Muscle of leg (tissue), 11 donors: ENCODE measurements around the gene FBN1. TPM values are rescaled to one million over a fixed set of nuclear protein-coding genes. Genes with fewer than 3 reads are reported as not detected.

Experiments
- DNase-seq: peaks from one replicate; pipeline ENCODE4 v3.0.0; 2013
- H3K27ac ChIP-seq: one replicate; pipeline ENCODE4 v1.5.1; 2013; ENCODE audit warnings: mild to moderate bottlenecking, low read length, control low read depth
- H3K27me3 ChIP-seq: one replicate; pipeline ENCODE4 v1.6.1; 2013; ENCODE audit warnings: low read length; ENCODE audit not compliant: control insufficient read depth, insufficient read depth
- H3K36me3 ChIP-seq: one replicate; pipeline ENCODE4 v1.6.1; 2013; ENCODE audit warnings: low read length; ENCODE audit not compliant: control insufficient read depth, insufficient read depth
- H3K4me1 ChIP-seq: one replicate; pipeline ENCODE4 v1.6.1; 2013; ENCODE audit warnings: low read length; ENCODE audit not compliant: control insufficient read depth, insufficient read depth
- H3K4me3 ChIP-seq: one replicate; pipeline ENCODE4 v1.5.1; 2013; ENCODE audit warnings: low read length, control low read depth
- H3K9me3 ChIP-seq: replicated peaks from 2 replicates; pipeline ENCODE4 v1.6.1; 2013; ENCODE audit warnings: low read depth, low read length; ENCODE audit not compliant: control insufficient read depth
- WGBS: methylation state at CpG from one replicate; pipeline ENCODE4 v1.1.5; 2013; ENCODE audit warnings: missing lambda C conversion rate; ENCODE audit not compliant: insufficient coverage; 5-methylcytosine and 5-hydroxymethylcytosine counted together
- polyA plus RNA-seq, 8 donors: library from polyadenylated mRNA; unstranded; fragments of 120-200 nt; gene quantifications; one replicate each; pipeline versions ENCODE4 v1.2.1 to v1.2.3, GENCODE V29; 2013; ENCODE audit warnings: inconsistent platforms in 1 of 8, low replicate concordance in 1 of 8; ENCODE audit not compliant: insufficient read length in 8 of 8, insufficient read depth in 1 of 8
- total RNA-seq: library from RNA; stranded (reverse); fragments of 120-200 nt; gene quantifications from one replicate; pipeline ENCODE4 v1.2.4, GENCODE V29; 2013

Gene FBN1
- total and polyA plus RNA-seq, 9 donors: 137 to 392 (median 243) TPM

- Histone ChIP-seq H3K27ac (no peak overlapping the region), H3K4me1 (peaks cover 18% of the 10 kb centered on the region), H3K4me3 (no peak overlapping the region), H3K36me3 (peaks cover 48% of the 10 kb centered on the region), H3K27me3 (no peaks in the 10 kb centered on the region), H3K9me3 (no peaks in the 10 kb centered on the region)
- no peak for DNase-seq
- WGBS: 91% methylated on average over 8 of the region's 15 CpGs
Measured at GRCh38 chr15:48415036-48415886, 230.2 kb downstream of the FBN1 start.

GRCh38 chr15:48414015-48414414, 231.5 kb downstream of the FBN1 start:
- Histone ChIP-seq H3K9me3 (no peaks in the 10 kb centered on the region), H3K4me3 (no peak overlapping the region), H3K27ac (peak overlapping the region; percentile 2), H3K27me3 (no peaks in the 10 kb centered on the region), H3K4me1 (peaks cover 20% of the 10 kb centered on the region), H3K36me3 (peaks cover 42% of the 10 kb centered on the region)
- no CpG with 5 or more reads among the region's 3 CpGs for WGBS
- peak; percentile 67 for DNase-seq

DNA sequence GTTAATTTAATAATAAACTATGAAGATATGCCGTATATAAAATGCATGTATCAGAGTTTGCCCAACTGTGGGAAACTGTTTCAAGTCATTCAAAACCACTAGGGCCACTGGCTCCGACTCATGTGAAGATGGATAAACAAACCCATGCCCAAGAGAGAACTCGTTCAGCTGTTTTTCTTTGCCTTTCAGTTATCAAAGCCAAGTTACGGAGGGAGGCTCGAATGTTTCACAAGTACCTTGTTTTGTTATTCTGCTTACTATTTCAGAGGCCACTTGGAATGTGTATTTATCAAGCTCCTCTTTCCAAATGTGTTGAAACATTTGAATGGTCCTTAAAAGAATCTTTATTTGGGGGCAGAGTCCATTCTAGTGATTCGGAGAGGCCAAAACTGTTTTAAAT, 232.2 kb downstream of the FBN1 start:
- Histone ChIP-seq H3K36me3 (peaks cover 38% of the 10 kb centered on the region), H3K27me3 (no peaks in the 10 kb centered on the region), H3K27ac (peak overlapping the region; percentile 2), H3K9me3 (no peaks in the 10 kb centered on the region), H3K4me1 (peaks cover 20% of the 10 kb centered on the region), H3K4me3 (no peak overlapping the region)
- 67% methylated on average over 1 of the region's 6 CpGs for WGBS
- DNase-seq: no peak

DNA sequence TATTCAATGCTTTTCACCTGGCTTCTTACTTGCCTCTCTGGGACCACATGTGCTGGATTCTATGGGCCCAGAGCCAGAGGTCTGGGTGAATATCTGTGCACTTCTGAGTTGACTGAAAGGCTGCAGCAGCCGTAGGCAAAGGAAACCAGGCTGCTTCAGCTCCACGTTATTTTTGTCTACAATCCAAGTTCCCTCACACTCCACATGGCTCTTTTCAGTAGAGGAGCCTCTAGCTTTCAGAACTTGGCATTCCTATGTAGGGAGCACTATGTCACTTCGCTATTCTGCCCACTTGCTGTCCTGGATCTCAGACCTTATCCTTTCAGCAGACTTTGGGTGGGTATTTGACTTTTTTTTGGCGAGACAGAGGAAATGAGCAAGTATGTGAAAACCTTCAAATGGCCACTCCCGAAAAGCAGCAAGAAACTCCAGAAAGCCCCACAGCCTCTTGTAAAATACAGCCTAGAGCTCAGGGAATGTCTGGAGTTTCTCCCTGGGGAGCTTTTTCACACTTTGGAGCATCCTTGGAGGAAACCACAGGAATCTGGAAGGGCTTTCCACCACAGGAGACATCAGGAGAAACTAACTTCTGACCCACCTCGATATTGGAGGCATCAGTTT, 233.4 kb downstream of the FBN1 start:
- Histone ChIP-seq H3K36me3 (peaks cover 38% of the 10 kb centered on the region), H3K4me1 (peaks cover 20% of the 10 kb centered on the region), H3K27me3 (no peaks in the 10 kb centered on the region), H3K4me3 (no peak overlapping the region), H3K9me3 (no peaks in the 10 kb centered on the region), H3K27ac (peak overlapping the region; percentile 30)
- no peak for DNase-seq
- WGBS: 37% methylated on average over 2 of the region's 6 CpGs

GRCh38 chr15:48409623-48410022, 235.9 kb downstream of the FBN1 start:
- DNase-seq: no peak
- H3K4me1 ChIP-seq: peaks cover 25% of the 10 kb centered on the region
- no peaks in the 10 kb centered on the region for H3K27me3 ChIP-seq
- WGBS: 100% methylated on average over 1 of the region's 2 CpGs
- peaks cover 28% of the 10 kb centered on the region for H3K36me3 ChIP-seq
- no peak overlapping the region for H3K27ac ChIP-seq
- no peak overlapping the region for H3K4me3 ChIP-seq
- no peaks in the 10 kb centered on the region for H3K9me3 ChIP-seq

- Histone ChIP-seq H3K9me3 (no peaks in the 10 kb centered on the region), H3K4me3 (no peak overlapping the region), H3K4me1 (peaks cover 24% of the 10 kb centered on the region), H3K27me3 (no peaks in the 10 kb centered on the region), H3K27ac (peak overlapping the region; percentile 32), H3K36me3 (peaks cover 28% of the 10 kb centered on the region)
- peak; percentile 73 for DNase-seq
Measured at GRCh38 chr15:48408327-48408726, 237.2 kb downstream of the FBN1 start.

GRCh38 chr15:48407646-48408045, 237.9 kb downstream of the FBN1 start:
- H3K4me3 ChIP-seq: no peak overlapping the region
- H3K9me3 ChIP-seq: no peaks in the 10 kb centered on the region
- no CpG with 5 or more reads among the region's 1 CpG for WGBS
- H3K27me3 ChIP-seq: no peaks in the 10 kb centered on the region
- peaks cover 20% of the 10 kb centered on the region for H3K4me1 ChIP-seq
- DNase-seq: no peak
- no peak overlapping the region for H3K27ac ChIP-seq
- H3K36me3 ChIP-seq: peaks cover 21% of the 10 kb centered on the region

DNA sequence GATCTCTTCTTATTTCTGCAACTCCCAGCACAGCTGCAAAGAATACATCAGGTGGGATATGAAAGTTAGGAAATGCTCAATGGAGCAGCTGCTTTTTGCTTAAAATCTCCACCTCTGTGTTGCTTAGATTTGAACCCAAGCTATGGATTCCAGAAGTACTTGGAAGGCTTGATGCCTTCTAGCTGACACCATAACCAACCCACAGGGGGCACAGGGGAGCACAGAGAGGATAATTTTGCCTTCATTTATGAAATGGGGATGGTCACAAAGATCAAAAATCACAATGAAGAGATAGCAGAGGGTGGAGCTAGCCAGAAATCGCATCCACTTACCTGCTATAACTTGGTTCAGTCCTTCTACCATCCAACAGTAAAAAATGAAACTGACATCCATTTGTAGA, 238.6 kb downstream of the FBN1 start:
- Histone ChIP-seq H3K27me3 (no peaks in the 10 kb centered on the region), H3K4me1 (peaks cover 14% of the 10 kb centered on the region), H3K36me3 (peaks cover 14% of the 10 kb centered on the region), H3K27ac (no peak overlapping the region), H3K4me3 (no peak overlapping the region), H3K9me3 (no peaks in the 10 kb centered on the region)
- no CpG with 5 or more reads among the region's 1 CpG for WGBS
- DNase-seq: no peak

GRCh38 chr15:48406266-48406891, 239.1 kb downstream of the FBN1 start:
- no peak for DNase-seq
- H3K4me1 ChIP-seq: peaks cover 12% of the 10 kb centered on the region
- H3K9me3 ChIP-seq: no peaks in the 10 kb centered on the region
- H3K4me3 ChIP-seq: no peak overlapping the region
- no peaks in the 10 kb centered on the region for H3K27me3 ChIP-seq
- H3K27ac ChIP-seq: peak overlapping the region; percentile 43
- WGBS: 53% methylated on average over 5 of the region's 8 CpGs
- H3K36me3 ChIP-seq: peaks cover 13% of the 10 kb centered on the region

GRCh38 chr15:48402427-48403177, 242.9 kb downstream of the FBN1 start:
- no peak overlapping the region for H3K4me3 ChIP-seq
- peaks cover 21% of the 10 kb centered on the region for H3K4me1 ChIP-seq
- H3K9me3 ChIP-seq: no peaks in the 10 kb centered on the region
- WGBS: 94% methylated on average over 2 of the region's 6 CpGs
- DNase-seq: no peak
- H3K36me3 ChIP-seq: peaks cover 3% of the 10 kb centered on the region
- no peak overlapping the region for H3K27ac ChIP-seq
- H3K27me3 ChIP-seq: no peaks in the 10 kb centered on the region
